ENCODE results near the gene KRT36. TPM values are rescaled to one million over a fixed set of nuclear protein-coding genes. Genes with fewer than 3 reads are reported as not detected.

The KRT36 gene
- polyA plus RNA-seq, 3 donors, result 0.24 to 0.87 (median 0.25) TPM

DNA sequence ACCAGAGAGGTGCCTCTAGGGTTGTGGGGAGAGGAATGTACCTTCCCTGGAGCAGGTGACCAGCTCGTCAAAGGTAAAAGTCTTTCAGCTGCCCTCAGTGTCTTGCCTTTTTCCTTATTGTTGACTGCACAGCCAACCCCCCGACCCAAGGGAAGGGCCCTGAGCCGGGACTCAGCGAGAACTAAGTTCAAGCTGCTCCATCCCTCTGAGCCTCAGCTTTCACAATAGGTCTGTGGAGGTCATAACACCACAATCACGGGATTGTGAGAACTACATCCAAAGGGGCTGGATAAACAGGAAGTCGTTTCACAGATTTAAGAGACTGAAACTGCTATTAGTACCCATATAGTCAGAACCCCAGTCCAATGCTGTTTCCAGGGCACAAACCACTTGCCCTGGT lies 2.6 kb upstream of the KRT36 start:
- Histone ChIP-seq H3K4me1 (ENCODE audit: control insufficient read depth in 1 of 2, insufficient read depth in 2 of 2, low read length in 2 of 2) (peaks cover 58 to 67% of the 10 kb centered on the region in 2 donors), H3K9me3 (replicated peaks in 1 of 2; ENCODE audit: control insufficient read depth in 1 of 2, insufficient read depth in 1 of 2, low read length in 2 of 2) (no peaks in the 10 kb centered on the region), H3K79me2 (ENCODE audit: insufficient read depth, low read length) (no peaks in the 10 kb centered on the region), H4K20me1 (ENCODE audit: insufficient read depth, low read length) (no peaks in the 10 kb centered on the region), H3K9ac (ENCODE audit: insufficient read depth, low read length, poor library complexity, severe bottlenecking) (no peak overlapping the region), H3K36me3 (replicated peaks in 1 of 2; ENCODE audit: control insufficient read depth in 1 of 2, insufficient read depth in 2 of 2, low read length in 2 of 2) (no peaks in the 10 kb centered on the region), H3K4me2 (replicated peaks; ENCODE audit: extremely low read depth, low read length, poor library complexity, severe bottlenecking) (peak overlapping the region; percentile 38), H3K27me3 (ENCODE audit: control insufficient read depth in 2 of 2, insufficient read depth in 2 of 2, low read length in 2 of 2) (no peaks in the 10 kb centered on the region), H2AFZ (ENCODE audit: insufficient read depth, low read depth, low read length, poor library complexity, severe bottlenecking) (no peak overlapping the region), H3K27ac (ENCODE audit: low read depth in 1 of 2, low read length in 2 of 2) (peak overlapping the region; percentile 83), H3K4me3 (replicated peaks in 1 of 3; ENCODE audit: low read depth in 2 of 3, low read length in 3 of 3) (peak overlapping the region in 1 of 3 experiments; percentile 43)
- DNase-seq, result peak; percentile 86 to 94 (median 91)
- Mint-ChIP-seq H3K36me3 (peaks cover 0 to 2% of the 10 kb centered on the region in 2 donors), H3K27me3 (ENCODE audit: low read depth in 3 of 3) (peaks cover 0 to 2% (median 0%) of the 10 kb centered on the region in 3 donors), H3K4me1 (peaks cover 64% of the 10 kb centered on the region), H3K27ac (peak overlapping the region; percentile 87 to 96 (median 91)), H3K4me3 (peak overlapping the region; percentile 37 to 71), H3K9me3 (peaks cover 0 to 5% (median 0%) of the 10 kb centered on the region in 7 donors)
- 20% methylated on average over 3 of the region's 6 CpGs for WGBS (ENCODE audit: insufficient coverage)
- intact Hi-C loops (cut with micrococcal nuclease), result loop anchor here (5.0 to 10.0 kb wide), 2 partner anchors 55 to 172 kb away; no protein-coding TSS in a partner anchor
- TF ChIP-seq, protein P1, sequence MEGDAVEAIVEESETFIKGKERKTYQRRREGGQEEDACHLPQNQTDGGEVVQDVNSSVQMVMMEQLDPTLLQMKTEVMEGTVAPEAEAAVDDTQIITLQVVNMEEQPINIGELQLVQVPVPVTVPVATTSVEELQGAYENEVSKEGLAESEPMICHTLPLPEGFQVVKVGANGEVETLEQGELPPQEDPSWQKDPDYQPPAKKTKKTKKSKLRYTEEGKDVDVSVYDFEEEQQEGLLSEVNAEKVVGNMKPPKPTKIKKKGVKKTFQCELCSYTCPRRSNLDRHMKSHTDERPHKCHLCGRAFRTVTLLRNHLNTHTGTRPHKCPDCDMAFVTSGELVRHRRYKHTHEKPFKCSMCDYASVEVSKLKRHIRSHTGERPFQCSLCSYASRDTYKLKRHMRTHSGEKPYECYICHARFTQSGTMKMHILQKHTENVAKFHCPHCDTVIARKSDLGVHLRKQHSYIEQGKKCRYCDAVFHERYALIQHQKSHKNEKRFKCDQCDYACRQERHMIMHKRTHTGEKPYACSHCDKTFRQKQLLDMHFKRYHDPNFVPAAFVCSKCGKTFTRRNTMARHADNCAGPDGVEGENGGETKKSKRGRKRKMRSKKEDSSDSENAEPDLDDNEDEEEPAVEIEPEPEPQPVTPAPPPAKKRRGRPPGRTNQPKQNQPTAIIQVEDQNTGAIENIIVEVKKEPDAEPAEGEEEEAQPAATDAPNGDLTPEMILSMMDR (IDR thresholded peaks at IDR 0.05), result no peak

DNA sequence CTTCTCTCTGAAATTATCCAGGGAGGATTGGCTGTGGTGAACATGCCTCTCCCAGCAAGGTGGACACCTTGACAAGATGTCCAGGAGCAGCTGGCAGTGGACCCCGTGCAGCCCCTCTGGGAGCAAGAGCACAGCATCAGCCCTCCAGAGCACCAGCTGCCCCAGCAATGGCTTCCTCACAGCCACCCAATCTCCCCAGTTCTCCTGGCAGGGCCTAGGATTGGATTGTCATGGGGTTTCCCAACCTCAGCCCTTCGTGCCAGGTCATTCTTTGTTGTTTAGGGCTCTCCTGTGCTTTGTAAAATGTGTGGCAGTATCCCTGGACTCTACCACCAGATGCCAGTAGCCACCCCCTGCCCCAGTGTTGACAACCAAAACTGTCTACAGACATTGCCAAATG lies 1.8 kb upstream of the KRT36 start:
- 100% methylated on average over 1 of the region's 2 CpGs for WGBS (ENCODE audit: insufficient coverage)
- H3K27me3 Mint-ChIP-seq (ENCODE audit: low read depth in 3 of 3), result peaks cover 0 to 2% (median under 1%) of the 10 kb centered on the region in 3 donors
- H4K20me1 ChIP-seq (ENCODE audit: insufficient read depth, low read length), result no peaks in the 10 kb centered on the region
- H3K27ac Mint-ChIP-seq, result peak overlapping the region; percentile 21 to 96 (median 89)
- no peak overlapping the region for H2AFZ ChIP-seq (ENCODE audit: insufficient read depth, low read depth, low read length, poor library complexity, severe bottlenecking)
- H3K4me1 ChIP-seq (ENCODE audit: control insufficient read depth in 1 of 2, insufficient read depth in 2 of 2, low read length in 2 of 2), result peaks cover 49 to 58% of the 10 kb centered on the region in 2 donors
- H3K4me1 Mint-ChIP-seq, result peaks cover 58% of the 10 kb centered on the region
- H3K9me3 ChIP-seq (replicated peaks in 1 of 2; ENCODE audit: control insufficient read depth in 1 of 2, insufficient read depth in 1 of 2, low read length in 2 of 2), result no peaks in the 10 kb centered on the region
- H3K36me3 Mint-ChIP-seq, result peaks cover 0 to 2% of the 10 kb centered on the region in 2 donors
- peak overlapping the region; percentile 83 to 85 for H3K27ac ChIP-seq (ENCODE audit: low read depth in 1 of 2, low read length in 2 of 2)
- H3K4me3 Mint-ChIP-seq, result no peak overlapping the region
- TF ChIP-seq, protein P1 (IDR thresholded peaks at IDR 0.05), result no peak
- no peaks in the 10 kb centered on the region for H3K79me2 ChIP-seq (ENCODE audit: insufficient read depth, low read length)
- H3K27me3 ChIP-seq (ENCODE audit: control insufficient read depth in 2 of 2, insufficient read depth in 2 of 2, low read length in 2 of 2), result no peaks in the 10 kb centered on the region
- peak in 1 of 3 donors; percentile 34 for DNase-seq
- intact Hi-C loops (cut with micrococcal nuclease), result loop anchor here (5.0 to 10.0 kb wide), 2 partner anchors 56 to 173 kb away; no protein-coding TSS in a partner anchor
- no peaks in the 10 kb centered on the region for H3K36me3 ChIP-seq (replicated peaks in 1 of 2; ENCODE audit: control insufficient read depth in 1 of 2, insufficient read depth in 2 of 2, low read length in 2 of 2)
- H3K4me3 ChIP-seq (replicated peaks in 1 of 3; ENCODE audit: low read depth in 2 of 3, low read length in 3 of 3), result no peak overlapping the region
- peaks cover 0 to 5% (median 0%) of the 10 kb centered on the region in 7 donors for H3K9me3 Mint-ChIP-seq
- no peak overlapping the region for H3K4me2 ChIP-seq (replicated peaks; ENCODE audit: extremely low read depth, low read length, poor library complexity, severe bottlenecking)
- H3K9ac ChIP-seq (ENCODE audit: insufficient read depth, low read length, poor library complexity, severe bottlenecking), result no peak overlapping the region

All from CD14-positive monocyte (primary cell).